ENCODE results near the gene ZBTB16.

The ZBTB16 gene

DNA sequence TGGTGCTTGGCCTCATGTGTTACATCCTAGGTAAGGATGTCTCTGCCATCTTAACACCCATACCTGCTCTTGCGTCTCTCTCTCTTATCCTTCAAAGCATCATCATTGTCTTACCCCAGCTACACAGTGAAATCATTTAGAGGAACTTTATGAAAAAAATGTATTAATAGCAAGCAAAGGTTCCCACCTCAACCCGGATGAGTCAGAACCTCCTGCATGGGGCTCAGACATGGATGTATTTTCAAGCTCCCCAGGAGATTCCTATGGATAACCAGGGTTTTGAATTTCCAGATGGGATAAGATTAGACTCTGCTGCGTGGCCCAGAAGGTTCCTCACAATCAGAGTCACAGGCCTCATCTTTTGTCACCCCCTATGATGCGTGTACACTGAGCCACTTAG lies 147.6 kb downstream of the ZBTB16 start:
- Mint-ChIP-seq H3K27ac (no peak overlapping the region), H3K9me3 (no peaks in the 10 kb centered on the region), H3K4me3 (no peak overlapping the region), H3K27me3 (no peaks in the 10 kb centered on the region), H3K4me1 (peaks cover 26% of the 10 kb centered on the region), H3K36me3 (peaks cover 3% of the 10 kb centered on the region)

DNA sequence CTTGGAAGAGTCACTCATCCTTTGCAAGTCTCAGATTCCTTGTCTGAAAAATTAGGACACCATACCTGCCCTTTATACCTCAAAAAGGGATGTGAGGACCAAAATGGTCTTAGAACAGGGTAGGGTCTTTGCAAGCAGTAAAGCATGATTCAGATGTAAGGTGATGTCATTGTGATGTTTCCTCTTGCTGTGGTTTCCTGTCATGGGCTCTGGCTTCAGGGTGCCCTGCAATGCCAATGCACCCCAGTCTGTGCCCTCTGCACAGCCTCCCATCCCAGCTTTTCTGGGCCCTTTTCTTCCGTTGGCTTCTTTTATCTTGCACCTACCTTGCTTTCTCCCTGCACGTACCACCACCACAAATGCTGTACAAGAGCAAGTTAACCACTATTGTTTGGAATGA lies 148.9 kb downstream of the ZBTB16 start:
- no peaks in the 10 kb centered on the region for H3K9me3 Mint-ChIP-seq
- H3K36me3 Mint-ChIP-seq: peaks cover 3% of the 10 kb centered on the region
- H3K4me1 Mint-ChIP-seq: peaks cover 26% of the 10 kb centered on the region
- no peaks in the 10 kb centered on the region for H3K27me3 Mint-ChIP-seq
- H3K27ac Mint-ChIP-seq: no peak overlapping the region
- H3K4me3 Mint-ChIP-seq: no peak overlapping the region

DNA sequence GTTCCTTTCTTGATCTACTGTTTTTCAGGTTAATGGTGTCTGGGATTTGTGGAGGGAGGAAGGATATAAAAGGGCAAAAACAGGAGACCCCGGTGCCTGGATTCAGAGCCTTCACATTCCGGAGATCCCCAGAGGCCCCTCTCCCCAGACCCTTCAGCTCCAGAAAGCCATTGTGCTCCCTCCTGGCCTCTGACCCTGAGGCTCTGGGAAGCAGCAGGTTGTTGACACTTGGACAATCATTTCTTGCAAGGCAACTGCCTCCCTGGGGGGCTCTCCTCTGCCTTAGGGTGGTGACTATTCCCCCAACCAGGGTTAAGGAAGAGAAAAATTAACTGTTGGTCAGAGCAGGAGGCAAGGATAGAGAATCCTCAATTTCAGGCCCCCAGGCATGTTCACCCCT lies 149.8 kb downstream of the ZBTB16 start:
- H3K9me3 Mint-ChIP-seq: no peaks in the 10 kb centered on the region
- no peak overlapping the region for H3K27ac Mint-ChIP-seq
- no peaks in the 10 kb centered on the region for H3K27me3 Mint-ChIP-seq
- peaks cover 3% of the 10 kb centered on the region for H3K36me3 Mint-ChIP-seq
- H3K4me1 Mint-ChIP-seq: peaks cover 26% of the 10 kb centered on the region
- H3K4me3 Mint-ChIP-seq: no peak overlapping the region

DNA sequence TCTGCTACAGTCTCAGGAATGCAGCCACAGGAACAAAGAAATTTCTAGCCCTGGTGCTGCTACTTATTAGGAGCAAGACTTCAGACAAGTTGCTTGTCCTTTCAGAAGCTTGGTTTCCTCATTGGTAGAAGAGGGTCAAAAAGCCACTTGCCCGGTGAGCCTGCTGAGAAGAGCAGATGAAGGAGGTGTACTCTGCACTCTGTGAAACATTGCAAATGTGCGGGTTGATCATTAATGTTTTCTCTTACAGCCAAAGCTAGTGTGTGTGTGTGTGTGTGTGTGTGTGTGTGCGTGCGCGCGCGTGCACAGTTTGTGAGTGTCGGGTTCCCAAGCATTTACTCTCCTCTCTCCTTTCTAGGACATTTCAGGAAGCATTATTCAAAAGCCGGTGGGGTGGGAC lies 150.4 kb downstream of the ZBTB16 start:
- H3K27me3 Mint-ChIP-seq: no peaks in the 10 kb centered on the region
- no peak overlapping the region for H3K27ac Mint-ChIP-seq
- peaks cover 26% of the 10 kb centered on the region for H3K4me1 Mint-ChIP-seq
- no peaks in the 10 kb centered on the region for H3K36me3 Mint-ChIP-seq
- no peak overlapping the region for H3K4me3 Mint-ChIP-seq
- no peaks in the 10 kb centered on the region for H3K9me3 Mint-ChIP-seq

DNA sequence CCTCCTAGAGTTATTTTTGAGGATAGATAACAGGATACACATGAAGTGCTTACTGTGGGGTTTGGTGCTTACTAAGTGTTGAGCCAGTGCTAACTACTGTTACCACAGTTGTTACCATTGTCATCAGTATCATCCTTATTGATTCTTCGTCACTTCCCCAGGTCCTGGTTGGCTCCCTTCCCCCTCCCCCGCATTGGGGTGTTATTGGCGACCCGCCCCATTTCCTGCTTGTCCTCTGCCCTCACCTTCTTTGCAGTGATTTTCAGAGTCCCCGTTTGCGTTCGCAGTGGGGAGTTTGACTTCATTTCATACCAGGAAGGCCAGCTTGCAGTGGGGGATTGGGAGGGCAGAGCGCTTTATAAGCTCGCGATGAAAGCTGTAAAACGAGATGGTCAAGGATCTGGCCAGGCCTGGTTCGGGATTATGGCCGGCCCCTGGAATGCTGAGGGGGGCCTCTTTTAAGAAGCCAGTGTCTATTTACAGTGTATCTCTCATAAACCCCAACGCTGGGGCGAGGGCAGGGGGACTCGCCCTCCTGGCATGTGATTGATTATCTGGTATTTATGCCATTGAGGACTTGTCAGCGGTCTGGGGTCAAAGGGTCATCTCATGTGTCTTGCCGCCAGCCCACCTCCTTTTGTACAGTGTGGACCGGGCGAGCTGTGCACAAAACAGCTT lies 152.1 kb downstream of the ZBTB16 start:
- no peak overlapping the region for H3K4me3 Mint-ChIP-seq
- H3K4me1 Mint-ChIP-seq: peaks cover 36% of the 10 kb centered on the region
- H3K36me3 Mint-ChIP-seq: no peaks in the 10 kb centered on the region
- no peak overlapping the region for H3K27ac Mint-ChIP-seq
- H3K9me3 Mint-ChIP-seq: no peaks in the 10 kb centered on the region
- no peaks in the 10 kb centered on the region for H3K27me3 Mint-ChIP-seq

DNA sequence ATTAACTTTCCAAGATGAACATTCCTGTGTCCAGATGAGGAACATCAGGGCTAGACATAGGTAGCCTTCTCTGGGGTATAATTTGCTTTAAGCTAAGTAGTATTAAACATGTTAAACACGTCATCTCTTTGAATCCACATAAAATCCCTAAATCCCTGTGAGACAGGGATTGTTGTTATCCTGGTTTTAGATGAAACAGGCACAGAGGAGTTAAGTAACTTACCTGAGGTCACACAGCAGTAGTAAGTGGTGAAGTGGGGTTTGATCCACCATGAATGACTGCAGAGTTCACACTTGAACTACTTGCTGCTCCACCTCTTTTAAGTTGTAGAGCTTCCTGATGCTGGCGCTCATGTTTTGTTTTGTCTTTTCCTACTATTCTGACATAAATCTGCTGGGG lies 154.1 kb downstream of the ZBTB16 start:
- H3K9me3 Mint-ChIP-seq: no peaks in the 10 kb centered on the region
- no peak overlapping the region for H3K4me3 Mint-ChIP-seq
- H3K27me3 Mint-ChIP-seq: no peaks in the 10 kb centered on the region
- H3K4me1 Mint-ChIP-seq: peaks cover 31% of the 10 kb centered on the region
- no peaks in the 10 kb centered on the region for H3K36me3 Mint-ChIP-seq
- H3K27ac Mint-ChIP-seq: no peak overlapping the region

DNA sequence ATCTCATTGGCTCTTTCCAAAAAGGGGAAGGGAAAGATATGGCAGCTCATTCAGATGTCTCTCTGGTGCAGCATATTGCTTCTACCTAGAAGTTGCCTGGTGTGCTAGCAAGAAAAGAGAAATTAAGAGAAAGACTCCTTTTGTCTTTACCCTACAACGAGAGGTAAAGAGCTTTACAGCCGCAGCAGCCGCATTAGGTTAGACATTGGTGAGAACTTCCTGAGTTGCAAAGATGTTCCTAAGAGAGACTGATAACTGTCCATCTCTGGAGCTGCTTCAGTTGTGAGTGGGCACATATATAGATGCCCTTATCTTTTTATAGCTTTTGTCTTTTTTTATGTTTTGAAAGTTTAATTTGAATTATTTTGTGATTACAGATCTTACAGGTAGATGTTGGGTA lies 155.9 kb downstream of the ZBTB16 start:
- Mint-ChIP-seq H3K27ac (no peak overlapping the region), H3K36me3 (no peaks in the 10 kb centered on the region), H3K4me1 (peaks cover 19% of the 10 kb centered on the region), H3K4me3 (no peak overlapping the region), H3K9me3 (no peaks in the 10 kb centered on the region), H3K27me3 (no peaks in the 10 kb centered on the region)

DNA sequence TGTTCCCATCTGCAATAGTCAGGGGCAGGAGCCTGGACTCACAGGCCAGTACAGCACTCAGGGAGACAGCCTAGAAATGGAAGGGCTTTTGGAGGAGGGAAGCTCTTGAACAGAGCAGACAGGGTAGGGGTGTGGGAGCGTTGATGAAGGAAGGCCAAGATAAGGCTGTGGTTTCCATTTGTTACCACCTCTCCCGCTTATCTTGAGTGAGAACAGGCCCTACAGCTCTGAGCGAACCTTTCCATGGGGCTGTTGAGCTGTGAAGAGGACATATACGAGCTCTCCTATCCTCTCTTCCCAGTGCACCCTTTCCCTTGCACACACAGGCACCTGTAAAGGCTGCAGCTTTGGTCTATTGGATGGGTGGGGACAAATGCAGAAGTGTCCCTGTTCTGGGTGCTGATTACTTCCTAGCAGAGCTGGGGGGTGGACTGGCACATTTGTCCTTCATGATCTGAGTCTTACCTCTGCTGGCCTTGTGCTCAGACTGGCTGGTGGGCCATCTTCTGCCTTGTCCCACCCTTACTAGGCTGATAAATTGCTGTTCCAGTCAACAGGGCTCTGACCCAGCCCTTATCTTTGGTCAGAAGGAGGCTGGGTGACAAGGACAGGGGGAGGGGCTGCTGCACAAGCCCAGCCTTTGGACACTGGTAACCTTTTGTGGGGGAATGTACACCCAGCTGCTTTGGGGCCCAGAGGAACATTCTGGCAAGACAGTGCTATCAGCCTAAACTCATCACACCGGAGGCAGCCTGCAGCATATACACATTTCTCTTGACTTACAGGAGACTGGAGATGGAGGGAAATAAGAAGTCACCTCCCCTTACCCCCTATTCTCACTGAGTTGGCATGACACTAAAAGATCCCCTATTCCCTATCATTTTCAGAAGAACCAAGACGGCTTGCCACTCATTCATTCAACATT lies 156.6 kb downstream of the ZBTB16 start:
- no peak overlapping the region for H3K4me3 Mint-ChIP-seq
- no peak overlapping the region for H3K27ac Mint-ChIP-seq
- H3K27me3 Mint-ChIP-seq: no peaks in the 10 kb centered on the region
- no peaks in the 10 kb centered on the region for H3K36me3 Mint-ChIP-seq
- peaks cover 19% of the 10 kb centered on the region for H3K4me1 Mint-ChIP-seq
- no peaks in the 10 kb centered on the region for H3K9me3 Mint-ChIP-seq

DNA sequence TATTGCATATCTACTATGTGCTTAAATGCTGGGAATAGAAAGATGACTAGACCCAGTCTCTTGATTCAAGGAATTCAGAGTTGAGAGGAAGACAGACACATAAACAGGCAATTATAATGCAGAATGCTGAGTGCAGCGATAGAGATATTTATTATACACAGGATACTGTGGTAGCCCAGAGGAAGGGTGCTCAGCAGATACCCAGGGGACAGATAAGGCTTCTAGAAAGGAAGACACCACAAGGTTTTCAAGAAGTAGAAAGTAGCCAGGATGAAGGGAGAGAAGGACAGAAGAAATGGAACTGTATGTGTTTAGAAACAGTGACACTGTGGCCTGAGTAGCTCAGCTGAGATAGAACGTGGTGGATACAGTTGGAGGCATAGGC lies 157.3 kb downstream of the ZBTB16 start:
- Mint-ChIP-seq H3K4me1 (peaks cover 19% of the 10 kb centered on the region), H3K36me3 (no peaks in the 10 kb centered on the region), H3K9me3 (no peaks in the 10 kb centered on the region), H3K27me3 (no peaks in the 10 kb centered on the region), H3K4me3 (no peak overlapping the region), H3K27ac (no peak overlapping the region)

DNA sequence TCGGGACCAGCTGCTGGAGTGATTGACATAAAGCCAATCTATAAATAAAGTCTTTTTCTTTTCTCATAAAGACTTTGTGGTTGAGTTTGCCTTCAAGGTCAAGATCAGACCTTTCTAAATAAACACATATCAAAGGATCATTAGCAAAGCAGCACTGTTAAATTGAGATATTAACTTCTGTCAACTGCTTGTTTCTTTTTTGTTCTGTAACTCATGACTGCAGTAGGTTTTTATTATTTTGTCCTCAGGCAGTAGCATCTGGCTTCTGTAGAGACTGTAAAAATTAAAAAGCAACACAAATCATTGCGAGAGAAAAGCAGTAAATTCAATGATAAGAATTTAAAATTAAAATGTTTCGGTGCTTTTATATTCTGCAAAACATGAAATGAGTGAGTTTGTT lies 159.0 kb downstream of the ZBTB16 start:
- no peak overlapping the region for H3K27ac Mint-ChIP-seq
- peaks cover 19% of the 10 kb centered on the region for H3K4me1 Mint-ChIP-seq
- H3K4me3 Mint-ChIP-seq: no peak overlapping the region

DNA sequence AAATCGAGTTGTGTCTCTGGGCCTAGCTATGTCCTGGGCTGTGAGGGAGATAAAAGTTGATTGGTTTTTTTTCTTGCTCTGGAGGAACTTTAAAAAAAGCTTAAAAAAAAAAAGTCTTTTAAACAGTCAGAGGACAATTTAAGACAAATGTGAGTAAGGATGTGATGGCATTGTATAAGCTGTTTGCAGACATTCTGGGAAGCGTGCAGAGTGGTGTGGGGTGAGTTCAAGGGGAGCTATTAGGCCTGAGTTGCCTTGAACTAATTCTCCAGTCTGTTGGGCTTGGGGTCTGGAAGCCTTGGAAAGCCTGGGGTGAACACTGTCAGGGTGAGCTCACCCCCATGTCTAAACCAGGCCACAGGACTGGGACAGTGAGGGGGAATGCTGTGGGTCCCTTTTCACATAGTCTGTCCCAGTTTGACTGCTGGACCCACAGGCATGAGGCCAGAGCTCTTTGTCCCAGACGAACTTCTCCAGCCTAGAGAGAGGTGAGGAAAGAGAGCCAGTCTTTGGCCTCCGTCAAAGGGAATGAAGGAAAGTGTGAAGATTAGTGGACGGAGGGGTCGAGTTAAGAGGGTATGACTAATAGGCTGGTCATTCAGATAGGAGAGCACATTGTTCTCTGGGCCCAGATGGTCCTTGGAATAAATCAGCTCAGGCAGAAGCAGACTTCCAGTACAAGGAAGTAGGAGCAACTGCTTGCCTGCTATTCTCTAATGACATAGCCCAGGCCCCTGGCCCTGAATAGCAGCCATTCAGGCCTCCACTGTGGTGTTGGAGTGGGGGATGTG lies 160.2 kb downstream of the ZBTB16 start:
- no peaks in the 10 kb centered on the region for H3K36me3 Mint-ChIP-seq
- peaks cover 23% of the 10 kb centered on the region for H3K4me1 Mint-ChIP-seq
- no peak overlapping the region for H3K27ac Mint-ChIP-seq
- no peak overlapping the region for H3K4me3 Mint-ChIP-seq
- no peaks in the 10 kb centered on the region for H3K9me3 Mint-ChIP-seq
- no peaks in the 10 kb centered on the region for H3K27me3 Mint-ChIP-seq

More for the DNA sequence above, 159.0 kb downstream of the ZBTB16 start:
- Mint-ChIP-seq H3K36me3 (no peaks in the 10 kb centered on the region), H3K9me3 (no peaks in the 10 kb centered on the region), H3K27me3 (no peaks in the 10 kb centered on the region)

DNA sequence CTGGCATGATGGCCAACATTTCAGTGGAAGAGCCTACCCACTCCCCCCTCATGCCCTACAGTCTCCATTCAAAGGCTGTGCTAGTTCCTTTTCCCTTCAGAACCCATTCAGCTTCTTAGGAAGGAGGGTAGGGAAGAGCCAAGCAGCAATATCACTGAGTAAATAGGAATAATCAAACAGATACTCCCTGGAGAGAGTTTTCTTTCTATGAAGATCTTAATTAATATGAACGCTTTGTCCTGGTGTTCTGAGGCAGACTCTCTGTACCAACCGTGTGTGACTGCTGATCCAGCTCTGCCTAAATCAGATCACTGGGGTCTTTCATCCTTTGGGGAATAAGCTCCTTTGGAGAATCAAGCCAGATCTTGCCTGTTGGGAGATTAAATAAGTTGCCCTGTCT lies 161.5 kb downstream of the ZBTB16 start:
- no peaks in the 10 kb centered on the region for H3K9me3 Mint-ChIP-seq
- no peak overlapping the region for H3K27ac Mint-ChIP-seq
- H3K27me3 Mint-ChIP-seq: no peaks in the 10 kb centered on the region
- no peak overlapping the region for H3K4me3 Mint-ChIP-seq
- H3K4me1 Mint-ChIP-seq: peaks cover 32% of the 10 kb centered on the region
- no peaks in the 10 kb centered on the region for H3K36me3 Mint-ChIP-seq

DNA sequence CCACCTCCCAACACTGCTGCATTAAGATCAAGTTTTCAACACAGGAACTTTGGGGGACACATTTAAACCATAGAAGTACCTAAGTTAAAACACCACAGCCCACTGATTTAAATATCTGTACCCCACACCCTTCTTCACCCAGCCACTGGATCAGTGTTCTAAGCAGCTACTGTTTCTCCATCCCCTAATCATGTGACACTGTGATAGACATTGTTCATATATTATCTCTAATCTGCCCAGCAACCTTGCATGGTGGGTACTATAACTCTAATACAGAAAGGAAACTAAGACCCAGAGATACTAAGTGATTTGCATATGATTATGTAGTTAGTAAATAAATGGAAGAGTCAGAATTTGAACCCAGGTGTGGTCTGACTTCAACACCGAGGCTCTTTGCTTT lies 166.2 kb downstream of the ZBTB16 start:
- Mint-ChIP-seq H3K27me3 (no peaks in the 10 kb centered on the region), H3K36me3 (no peaks in the 10 kb centered on the region), H3K4me1 (peaks cover 30% of the 10 kb centered on the region), H3K4me3 (no peak overlapping the region), H3K9me3 (no peaks in the 10 kb centered on the region), H3K27ac (no peak overlapping the region)

DNA sequence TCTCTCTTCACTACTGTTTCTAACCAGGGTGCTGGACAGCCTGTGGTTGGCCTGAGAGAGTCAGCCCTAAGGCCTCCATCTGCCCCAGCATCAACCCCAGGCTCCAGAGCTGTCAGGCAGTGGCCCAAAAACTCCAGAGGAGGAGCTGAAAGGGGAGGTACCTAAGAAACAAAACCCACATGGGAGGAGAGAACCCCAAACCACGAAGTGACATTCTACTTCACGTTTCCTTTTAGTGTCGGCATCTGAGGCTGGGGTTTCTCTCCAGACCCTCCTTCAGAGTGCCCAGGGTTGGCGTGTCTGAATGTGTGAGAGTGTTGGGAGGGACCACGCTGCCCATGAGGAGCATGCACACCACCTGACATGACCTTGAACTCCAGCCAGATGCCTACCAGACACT lies 166.8 kb downstream of the ZBTB16 start:
- Mint-ChIP-seq H3K4me3 (no peak overlapping the region), H3K36me3 (no peaks in the 10 kb centered on the region), H3K27me3 (no peaks in the 10 kb centered on the region), H3K9me3 (no peaks in the 10 kb centered on the region), H3K27ac (no peak overlapping the region), H3K4me1 (peaks cover 30% of the 10 kb centered on the region)

DNA sequence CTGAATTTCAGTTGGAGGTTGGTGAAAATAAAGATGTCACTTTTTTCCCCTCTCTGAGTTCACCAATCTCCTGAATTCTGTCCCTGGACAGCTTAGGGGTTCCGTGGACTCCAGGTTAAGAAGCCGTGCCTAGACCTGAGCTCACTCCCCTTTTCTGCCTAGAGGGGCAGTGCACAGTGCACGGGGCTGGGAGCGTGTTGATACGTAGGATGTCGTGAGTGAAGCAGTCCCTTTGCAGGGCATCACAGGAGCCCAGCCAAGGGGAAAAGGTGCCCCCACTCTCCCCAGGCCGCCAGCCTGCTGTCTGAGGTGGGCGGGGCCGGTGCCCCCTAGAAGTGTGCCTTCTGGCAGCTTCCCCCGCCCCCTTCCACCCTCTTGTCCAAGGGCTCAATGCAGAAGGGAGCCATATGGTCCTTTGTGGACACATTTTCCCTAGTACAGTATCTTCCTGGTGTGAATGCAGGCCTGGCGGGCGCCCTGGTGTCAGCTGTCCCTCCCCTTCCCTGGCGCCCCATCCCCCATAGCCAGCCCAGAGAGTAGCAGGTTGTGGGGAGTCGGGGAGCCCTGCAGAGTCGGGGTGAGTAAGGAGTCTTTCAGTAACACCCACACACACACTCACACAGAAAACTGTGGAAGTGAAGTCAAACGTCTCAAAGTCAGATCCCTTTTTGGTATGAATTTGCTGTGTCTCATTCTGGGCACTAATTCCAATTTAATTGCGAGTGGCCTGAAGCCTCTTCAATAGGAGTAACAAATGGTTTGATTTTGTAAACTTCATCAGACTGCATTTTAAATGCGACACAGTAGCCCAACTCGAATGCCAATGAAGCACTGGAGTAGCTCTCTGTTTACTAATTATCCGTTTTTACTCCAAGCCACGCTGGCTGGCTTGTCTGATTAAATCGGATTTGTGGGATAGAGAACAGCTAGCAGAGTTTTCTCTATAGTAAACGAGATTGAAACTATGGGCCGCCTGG lies 169.2 kb downstream of the ZBTB16 start:
- Mint-ChIP-seq H3K4me3 (no peak overlapping the region), H3K27ac (no peak overlapping the region), H3K36me3 (no peaks in the 10 kb centered on the region), H3K27me3 (no peaks in the 10 kb centered on the region), H3K4me1 (peaks cover 30% of the 10 kb centered on the region), H3K9me3 (no peaks in the 10 kb centered on the region)
